Left lobe of liver (tissue), 2 donors: ENCODE measurements around the gene TLR9. TPM values are rescaled to one million over a fixed set of nuclear protein-coding genes. Genes with fewer than 3 reads are reported as not detected.

Experiments
- ATAC-seq: fragments of 200-7000 bp; cut with Tn5 transposase; one replicate; pipeline ENCODE4 v1.9.1; 2020; ENCODE audit warnings: mild to moderate bottlenecking, moderate library complexity
- DNase-seq: peaks from one replicate; pipeline ENCODE4 v3.0.0-alpha.2; 2020; ENCODE audit warnings: low spot score
- total RNA-seq: library from RNA; stranded (reverse); gene quantifications from one replicate; pipeline ENCODE4 v1.2.1, GENCODE V29; 2021
- donor health status: DM: no; HTN: no; CAD: no; lungs with moderate emphysema.
- donor health status: DM: no; HTN: yes; CAD: no.

TLR9 gene
- total RNA-seq, 1 donor from 2014 or later: not detected

DNA sequence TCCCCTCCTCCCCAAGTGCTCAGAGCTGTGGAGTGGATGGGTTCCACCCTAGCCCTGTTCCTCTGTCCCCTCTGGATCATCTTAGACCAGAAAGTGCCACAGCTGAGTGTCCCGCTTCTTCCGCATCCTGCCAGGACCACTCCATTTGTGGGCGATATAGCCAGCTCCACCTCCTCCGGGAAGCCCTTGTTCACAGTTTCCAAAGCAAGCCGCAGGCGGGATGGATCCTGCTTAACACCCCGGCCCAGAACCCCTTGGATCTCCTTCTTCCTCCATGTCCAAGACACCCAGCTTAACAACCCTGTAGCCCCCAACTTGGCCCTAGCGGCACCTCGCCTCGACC is 28.0 kb downstream of the TLR9 start:
- ATAC-seq (no peak), DNase-seq (no peak)

DNA sequence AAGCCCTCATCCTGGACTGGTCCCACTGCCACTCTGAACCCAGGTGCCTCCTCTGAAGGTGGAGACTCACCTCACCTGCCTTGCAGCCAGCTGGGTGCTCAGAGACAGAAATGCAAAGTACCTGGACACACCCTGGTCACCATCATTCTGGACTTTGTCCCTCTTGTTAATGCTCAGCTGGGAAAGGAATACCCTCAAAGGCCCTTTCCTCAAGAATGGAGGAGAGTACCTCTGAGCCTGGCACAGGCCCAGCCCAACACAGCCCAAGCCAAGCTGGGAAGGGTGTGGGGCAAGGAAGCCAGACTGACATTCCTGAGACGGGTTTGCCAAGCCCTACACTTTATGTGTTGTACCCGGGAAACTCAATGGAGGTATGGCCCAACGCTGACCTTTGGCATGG is 28.5 kb downstream of the TLR9 start:
- no peak for DNase-seq
- no peak for ATAC-seq

GRCh38 chr3:52195823-52196331 is 29.6 kb downstream of the TLR9 start:
- ATAC-seq (no peak), DNase-seq (no peak)

DNA sequence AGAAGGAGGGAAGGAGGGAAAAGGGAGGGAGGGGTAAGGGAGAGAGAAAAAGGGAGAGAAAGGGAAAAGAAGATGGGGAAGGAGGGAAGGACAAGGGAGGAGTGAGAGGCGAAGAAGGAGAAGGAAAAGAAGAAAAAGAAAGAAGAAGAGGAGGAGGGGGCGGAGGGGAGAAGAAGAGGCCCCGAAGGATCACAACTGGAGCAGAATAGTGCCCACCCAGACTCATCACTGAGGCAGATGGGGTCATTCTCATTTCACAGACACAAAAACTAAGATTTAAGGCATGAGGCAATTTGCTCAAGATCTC is 30.2 kb downstream of the TLR9 start:
- ATAC-seq (no peak), DNase-seq (no peak)

DNA sequence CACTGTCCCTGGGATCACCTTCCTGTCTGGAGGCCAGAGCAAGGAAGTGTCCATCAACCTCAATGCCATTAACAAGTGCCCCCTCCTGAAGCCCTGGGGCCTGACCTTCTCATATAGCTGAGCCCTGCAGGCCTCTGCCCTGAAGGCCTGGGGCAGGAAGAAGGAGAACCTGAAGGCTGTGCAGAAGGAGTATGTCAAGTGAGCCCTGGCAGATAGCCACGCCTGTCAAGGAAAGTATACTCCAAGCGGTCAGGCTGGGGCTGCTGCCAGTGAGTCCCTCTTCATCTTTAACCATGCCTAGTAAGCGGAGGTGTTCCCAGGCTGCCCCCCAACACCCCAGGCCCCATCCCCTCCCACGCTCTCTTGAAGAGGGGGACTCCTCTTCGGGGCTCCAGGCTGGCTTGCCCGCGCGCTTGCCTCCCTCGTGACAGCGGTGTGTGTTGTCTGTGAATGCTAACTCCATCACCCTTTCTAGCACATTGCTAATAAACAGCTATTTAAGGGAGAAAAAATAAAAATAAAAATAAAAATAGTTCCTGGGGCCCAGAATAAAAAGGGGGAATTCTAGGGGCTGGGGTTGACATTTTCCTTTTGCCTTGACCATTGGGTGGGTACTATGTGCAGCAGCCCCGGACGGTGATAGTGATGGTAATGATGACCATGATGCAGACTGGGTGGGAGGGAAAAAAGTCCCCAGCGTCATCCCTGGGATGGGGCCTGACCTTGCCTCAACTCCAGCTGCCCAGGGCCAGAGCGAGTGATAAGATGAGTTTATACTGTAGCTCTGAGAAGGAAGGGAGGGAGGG is 30.8 kb downstream of the TLR9 start:
- DNase-seq: no peak
- no peak for ATAC-seq

- DNase-seq (peak; percentile 95), ATAC-seq (peak; percentile 66)
Observed at GRCh38 chr3:52193065-52193464, 32.4 kb downstream of the TLR9 start.

DNA sequence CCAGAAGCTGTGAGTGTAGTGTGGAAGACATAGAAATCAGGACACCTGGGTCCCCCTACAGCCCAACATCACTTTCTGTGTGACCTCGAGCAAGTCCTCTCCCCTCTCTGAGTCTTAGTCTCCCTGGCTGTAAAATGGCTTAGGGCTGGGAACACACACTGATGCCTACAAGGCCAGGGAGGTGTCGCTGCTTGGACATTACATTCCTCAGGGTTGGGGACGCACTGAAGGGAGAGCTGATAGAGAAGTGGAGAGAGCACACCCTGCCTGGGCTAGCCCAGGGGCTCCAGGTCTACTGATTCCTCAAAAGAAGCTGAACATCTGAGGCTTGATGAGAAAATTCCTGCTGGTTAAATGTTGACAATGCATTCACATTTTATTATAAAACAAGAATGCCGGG is 33.8 kb downstream of the TLR9 start:
- no peak for ATAC-seq
- no peak for DNase-seq

DNA sequence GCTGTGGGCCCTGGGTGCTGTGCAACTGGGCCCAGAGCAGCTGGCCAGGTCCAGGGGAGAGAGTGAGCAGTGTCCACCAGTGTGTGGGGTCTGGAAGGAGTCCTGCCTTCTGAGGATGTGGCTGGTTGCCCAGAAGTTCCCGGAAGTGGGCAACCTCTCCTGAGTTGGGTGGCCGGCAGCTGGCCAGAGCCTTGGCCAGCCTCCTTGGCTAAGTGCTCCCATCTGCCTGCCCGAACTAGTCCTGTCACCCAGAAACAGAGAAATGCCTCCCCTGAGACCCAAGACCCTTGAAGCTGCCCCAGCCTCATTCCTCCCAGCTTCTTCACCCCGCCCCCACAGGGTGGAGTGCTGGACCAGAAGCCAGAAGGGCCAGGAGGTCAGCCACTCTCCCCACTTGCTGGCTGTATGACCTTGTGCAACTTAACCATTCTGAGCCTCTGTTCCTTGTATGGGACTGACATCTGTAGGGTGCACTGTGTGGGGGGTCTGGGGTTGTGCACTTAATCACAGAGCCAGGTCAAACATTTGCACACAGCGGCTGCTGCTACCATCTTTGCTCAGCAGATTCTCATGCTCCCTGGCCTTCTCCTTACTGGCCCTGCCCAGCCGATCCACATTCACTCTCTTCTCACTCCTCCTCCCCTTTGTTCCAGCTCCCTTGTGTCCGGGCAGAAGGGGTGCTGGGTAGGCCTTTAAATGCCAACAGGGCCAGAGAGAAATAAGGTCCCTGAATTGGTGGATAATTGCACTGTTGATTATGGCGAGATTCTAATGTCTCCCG is 35.0 kb downstream of the TLR9 start:
- ATAC-seq (no peak), DNase-seq (no peak)

- peak; percentile 48 for ATAC-seq
Observed at GRCh38 chr3:52188556-52188955, 36.9 kb downstream of the TLR9 start.

GRCh38 chr3:52186729-52187128 is 38.7 kb downstream of the TLR9 start:
- ATAC-seq: no peak
- DNase-seq: no peak

More at GRCh38 chr3:52188556-52188955, 36.9 kb downstream of the TLR9 start:
- DNase-seq: no peak

GRCh38 chr3:52185837-52186236 is 39.6 kb downstream of the TLR9 start:
- ATAC-seq (no peak), DNase-seq (no peak)

GRCh38 chr3:52185311-52185710 is 40.1 kb downstream of the TLR9 start:
- DNase-seq: no peak
- no peak for ATAC-seq

- ATAC-seq (no peak), DNase-seq (no peak)
Observed at GRCh38 chr3:52184690-52185089, 40.8 kb downstream of the TLR9 start.

DNA sequence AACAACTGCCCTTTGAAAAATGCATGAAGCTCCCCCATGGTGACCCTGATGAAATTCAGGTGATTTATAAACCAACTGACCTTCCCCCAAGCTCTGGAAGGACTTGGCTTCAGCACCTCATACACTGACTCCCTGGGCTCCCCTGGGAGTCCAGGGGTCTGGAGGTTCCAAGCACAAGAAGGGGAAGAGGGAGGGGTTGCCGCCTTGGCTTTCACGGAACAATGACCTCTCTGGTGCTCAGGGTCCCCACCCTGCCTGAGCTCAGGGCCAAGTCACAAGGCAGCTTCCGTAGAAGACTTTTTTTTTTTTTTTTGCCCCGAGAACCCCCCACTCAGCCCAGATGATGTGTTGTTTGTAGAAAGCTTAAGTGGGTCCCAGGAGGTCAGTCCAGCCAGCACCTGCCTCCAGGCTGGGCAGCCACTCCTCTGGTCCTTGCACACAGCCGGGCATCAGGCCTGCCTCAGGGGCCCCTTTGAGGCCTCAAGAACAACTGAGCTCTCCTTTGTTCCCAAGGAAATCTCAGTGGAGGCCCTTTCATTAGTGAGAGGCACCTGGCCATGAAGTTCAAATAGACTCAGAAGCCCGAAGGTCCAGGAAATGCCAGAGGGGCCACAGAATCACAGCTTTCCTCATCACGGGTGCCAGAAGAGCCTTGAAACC is 41.5 kb downstream of the TLR9 start:
- DNase-seq (no peak), ATAC-seq (no peak)

DNA sequence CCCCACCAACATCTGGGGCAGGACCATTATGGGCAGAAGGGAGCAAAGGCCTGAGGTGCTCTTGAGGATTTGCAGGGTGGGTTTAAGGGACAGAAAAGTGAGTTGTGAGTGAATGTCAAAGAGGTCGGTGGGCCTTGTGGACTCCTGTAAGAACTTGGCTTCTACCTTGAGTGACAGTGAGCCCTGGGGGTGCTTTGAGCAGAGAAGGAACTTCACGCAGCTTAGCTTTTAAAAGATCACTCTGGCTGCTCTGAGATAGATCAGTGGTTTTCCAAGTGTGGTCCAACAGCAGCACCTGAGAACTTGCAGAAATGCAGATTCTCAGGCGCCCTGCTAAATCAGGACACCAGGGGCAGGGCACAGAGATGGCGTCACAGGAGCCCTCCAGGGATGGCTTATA is 42.8 kb downstream of the TLR9 start:
- DNase-seq: no peak
- ATAC-seq: no peak

DNA sequence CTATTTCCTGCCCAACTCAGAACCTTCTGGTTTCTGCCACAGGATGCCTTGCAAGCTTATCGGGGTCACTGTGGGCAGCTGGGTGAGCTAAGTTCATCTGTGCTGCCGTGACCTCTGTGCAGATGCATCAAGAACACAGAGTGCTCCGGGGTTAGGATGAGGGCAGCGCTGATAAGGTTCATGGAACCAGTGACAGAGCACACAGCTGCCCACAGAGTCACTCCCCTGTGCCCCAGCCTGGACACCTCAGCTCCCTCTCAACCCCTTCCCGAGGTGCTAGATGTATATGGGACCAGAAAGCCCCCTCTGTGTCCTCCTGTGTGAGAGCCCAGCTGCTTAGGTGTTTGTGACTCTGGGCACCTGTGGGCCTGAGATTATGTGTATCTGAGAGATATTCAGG is 43.2 kb downstream of the TLR9 start:
- DNase-seq: peak; percentile 93
- ATAC-seq: peak; percentile 73

DNA sequence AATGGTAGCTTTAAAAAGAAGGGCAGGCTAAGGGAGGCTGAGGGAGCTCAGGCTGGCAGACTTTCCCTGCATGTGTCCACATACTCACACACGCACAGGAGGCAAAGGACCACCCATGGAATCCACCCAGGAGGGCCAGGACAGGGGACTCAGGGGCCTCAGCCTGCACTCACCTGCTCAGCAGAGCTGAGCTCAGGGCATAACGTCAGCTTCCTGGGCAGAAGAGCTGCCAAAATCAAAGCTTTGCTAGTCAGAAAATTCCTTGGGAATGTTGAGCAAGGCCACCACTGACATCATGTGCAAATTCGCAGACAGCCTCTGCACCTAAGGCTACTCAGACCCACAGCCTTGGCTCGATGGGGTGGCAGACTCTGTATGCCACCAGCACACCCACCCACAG is 43.9 kb downstream of the TLR9 start:
- peak; percentile 36 for ATAC-seq
- peak; percentile 83 for DNase-seq

DNA sequence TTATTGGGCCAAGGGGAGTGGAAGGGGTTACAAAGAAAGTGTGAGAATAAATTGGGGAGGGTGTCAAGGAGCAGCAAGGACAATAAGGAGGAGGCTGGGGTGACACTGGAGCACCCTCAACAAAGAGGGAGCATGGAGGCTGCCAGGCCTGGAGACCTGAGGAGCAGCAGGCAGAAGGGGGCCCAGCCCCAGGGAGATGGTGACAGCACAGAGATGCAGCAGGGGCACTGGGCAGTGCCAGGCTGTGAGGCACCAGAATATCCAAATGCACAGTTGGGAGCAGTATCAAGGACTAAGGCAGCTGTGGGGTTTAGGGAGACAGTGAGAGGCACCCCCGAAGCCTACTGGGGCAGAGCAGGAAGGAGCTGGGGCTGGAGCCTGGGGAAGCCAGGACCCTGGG is 46.9 kb downstream of the TLR9 start:
- no peak for DNase-seq

GRCh38 chr3:52178126-52178525 is 47.3 kb downstream of the TLR9 start:
- ATAC-seq: peak; percentile 44

More for the DNA sequence above, 46.9 kb downstream of the TLR9 start:
- ATAC-seq: peak; percentile 0

DNA sequence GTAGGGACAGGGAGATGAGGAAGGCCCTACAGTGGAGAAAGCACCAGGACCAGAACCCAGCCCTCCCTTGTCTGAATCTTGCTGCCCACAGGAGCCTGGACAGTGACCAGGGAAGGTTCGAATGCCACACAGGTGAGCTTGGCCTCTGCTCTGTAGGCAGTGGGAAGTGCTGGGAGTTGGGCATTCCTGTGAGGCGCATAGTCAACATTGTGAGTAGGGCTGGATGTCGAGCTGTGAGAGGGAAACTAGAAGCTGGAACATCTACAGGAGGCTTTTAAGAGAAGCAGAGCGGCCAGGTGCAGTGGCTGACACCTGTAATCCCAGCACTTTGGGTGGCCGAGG is 47.8 kb downstream of the TLR9 start:
- no peak for DNase-seq
- peak; percentile 40 for ATAC-seq

More at GRCh38 chr3:52178126-52178525, 47.3 kb downstream of the TLR9 start:
- peak; percentile 85 for DNase-seq

GRCh38 chr3:52176951-52177700 is 48.3 kb downstream of the TLR9 start:
- peak; percentile 98 for DNase-seq
- peak; percentile 67 for ATAC-seq
